Measurements from ENCODE around the gene LIF.

DNA sequence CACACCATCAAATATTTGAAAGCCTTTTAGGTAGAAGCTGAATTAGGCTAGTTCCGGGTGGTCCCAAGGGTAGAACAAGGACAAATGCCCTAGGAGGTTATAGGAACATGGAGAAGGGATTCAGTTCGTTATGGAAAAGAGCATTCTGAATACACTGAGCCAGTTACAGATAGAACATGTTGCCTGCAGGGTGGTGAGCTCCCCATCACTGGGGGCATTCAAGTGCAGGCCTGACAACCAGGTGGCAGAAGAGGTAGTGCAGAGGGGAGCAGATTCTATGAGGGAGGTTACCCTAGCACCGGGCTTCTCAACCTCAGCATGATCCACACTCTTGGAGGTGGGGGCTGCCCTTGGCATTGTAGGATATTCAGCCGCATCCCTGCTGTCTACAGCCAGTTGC is 24.2 kb downstream of the LIF start:
- TF ChIP-seq, protein P1, sequence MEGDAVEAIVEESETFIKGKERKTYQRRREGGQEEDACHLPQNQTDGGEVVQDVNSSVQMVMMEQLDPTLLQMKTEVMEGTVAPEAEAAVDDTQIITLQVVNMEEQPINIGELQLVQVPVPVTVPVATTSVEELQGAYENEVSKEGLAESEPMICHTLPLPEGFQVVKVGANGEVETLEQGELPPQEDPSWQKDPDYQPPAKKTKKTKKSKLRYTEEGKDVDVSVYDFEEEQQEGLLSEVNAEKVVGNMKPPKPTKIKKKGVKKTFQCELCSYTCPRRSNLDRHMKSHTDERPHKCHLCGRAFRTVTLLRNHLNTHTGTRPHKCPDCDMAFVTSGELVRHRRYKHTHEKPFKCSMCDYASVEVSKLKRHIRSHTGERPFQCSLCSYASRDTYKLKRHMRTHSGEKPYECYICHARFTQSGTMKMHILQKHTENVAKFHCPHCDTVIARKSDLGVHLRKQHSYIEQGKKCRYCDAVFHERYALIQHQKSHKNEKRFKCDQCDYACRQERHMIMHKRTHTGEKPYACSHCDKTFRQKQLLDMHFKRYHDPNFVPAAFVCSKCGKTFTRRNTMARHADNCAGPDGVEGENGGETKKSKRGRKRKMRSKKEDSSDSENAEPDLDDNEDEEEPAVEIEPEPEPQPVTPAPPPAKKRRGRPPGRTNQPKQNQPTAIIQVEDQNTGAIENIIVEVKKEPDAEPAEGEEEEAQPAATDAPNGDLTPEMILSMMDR (IDR thresholded peaks at IDR 0.05) = no peak
- no peak for TF ChIP-seq POLR2A (IDR thresholded peaks at IDR 0.05)
- TF ChIP-seq POLR2AphosphoS5 (IDR thresholded peaks at IDR 0.05) = no peak
- TF ChIP-seq EP300 (IDR thresholded peaks at IDR 0.05) = no peak
